Transverse colon (tissue), 4 donors: ENCODE measurements around the gene ATP2B3.

ENCODE experiments used
- POLR2AphosphoS5 ChIP-seq, 3 donors: sonication (generic); formaldehyde crosslinking; IDR thresholded peaks; one replicate each; pipeline ENCODE4 v1.6.1; 2016; ENCODE audit warnings: antibody characterized with exemption in 3 of 3
- TF ChIP-seq, protein P1 (sequence below), 5 experiments: fragments of 200-600 bp in 3 of 5; fragments of 450-650 bp in 2 of 5; sonication (generic) in 3 of 5; IDR thresholded peaks; 1 replicate in 2 of 5; 2 replicates in 3 of 5; pipeline ENCODE4 v1.5.1; 2016 to 2017; ENCODE audit warnings: antibody characterized with exemption in 5 of 5, inconsistent platforms in 3 of 5, mild to moderate bottlenecking in 2 of 5, moderate library complexity in 1 of 5

DNA sequence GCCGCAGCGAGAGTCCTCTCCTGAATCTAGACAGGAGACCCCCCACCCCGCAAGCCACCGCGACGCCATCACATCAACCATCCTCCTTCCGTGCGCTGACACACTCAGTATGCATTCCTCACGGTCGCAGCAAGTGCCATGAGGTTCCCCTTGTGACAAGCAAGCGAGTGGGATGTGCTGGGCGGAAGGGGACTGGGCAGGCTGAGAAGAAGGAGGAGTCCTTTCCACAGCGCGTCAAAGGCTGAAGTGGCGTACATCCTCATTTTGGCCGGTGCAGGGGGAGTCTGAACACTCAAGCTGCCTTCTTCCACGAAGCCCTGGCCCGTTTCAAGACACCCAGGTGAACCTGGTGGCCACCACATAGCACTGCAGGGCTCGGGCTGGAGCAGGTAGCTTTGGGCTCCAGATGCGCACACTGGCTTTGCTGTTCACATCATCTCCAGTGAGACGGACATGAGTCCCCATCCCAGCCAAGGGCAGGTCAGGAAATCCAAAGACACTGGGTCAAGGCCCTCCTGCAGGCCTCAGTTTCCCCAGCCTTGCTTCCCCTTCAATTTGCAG, 51.1 kb downstream of the ATP2B3 start:
- TF ChIP-seq, protein P1, sequence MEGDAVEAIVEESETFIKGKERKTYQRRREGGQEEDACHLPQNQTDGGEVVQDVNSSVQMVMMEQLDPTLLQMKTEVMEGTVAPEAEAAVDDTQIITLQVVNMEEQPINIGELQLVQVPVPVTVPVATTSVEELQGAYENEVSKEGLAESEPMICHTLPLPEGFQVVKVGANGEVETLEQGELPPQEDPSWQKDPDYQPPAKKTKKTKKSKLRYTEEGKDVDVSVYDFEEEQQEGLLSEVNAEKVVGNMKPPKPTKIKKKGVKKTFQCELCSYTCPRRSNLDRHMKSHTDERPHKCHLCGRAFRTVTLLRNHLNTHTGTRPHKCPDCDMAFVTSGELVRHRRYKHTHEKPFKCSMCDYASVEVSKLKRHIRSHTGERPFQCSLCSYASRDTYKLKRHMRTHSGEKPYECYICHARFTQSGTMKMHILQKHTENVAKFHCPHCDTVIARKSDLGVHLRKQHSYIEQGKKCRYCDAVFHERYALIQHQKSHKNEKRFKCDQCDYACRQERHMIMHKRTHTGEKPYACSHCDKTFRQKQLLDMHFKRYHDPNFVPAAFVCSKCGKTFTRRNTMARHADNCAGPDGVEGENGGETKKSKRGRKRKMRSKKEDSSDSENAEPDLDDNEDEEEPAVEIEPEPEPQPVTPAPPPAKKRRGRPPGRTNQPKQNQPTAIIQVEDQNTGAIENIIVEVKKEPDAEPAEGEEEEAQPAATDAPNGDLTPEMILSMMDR (IDR thresholded peaks at IDR 0.05) = no peak
- no peak for TF ChIP-seq POLR2AphosphoS5 (IDR thresholded peaks at IDR 0.05)
